ENCODE measurements around the gene HERC2.
"Not testable (repeated sequence)": the region's sequence is repeated elsewhere in the genome, so short reads cannot be mapped to it uniquely, and the experiment has no call there.

DNA sequence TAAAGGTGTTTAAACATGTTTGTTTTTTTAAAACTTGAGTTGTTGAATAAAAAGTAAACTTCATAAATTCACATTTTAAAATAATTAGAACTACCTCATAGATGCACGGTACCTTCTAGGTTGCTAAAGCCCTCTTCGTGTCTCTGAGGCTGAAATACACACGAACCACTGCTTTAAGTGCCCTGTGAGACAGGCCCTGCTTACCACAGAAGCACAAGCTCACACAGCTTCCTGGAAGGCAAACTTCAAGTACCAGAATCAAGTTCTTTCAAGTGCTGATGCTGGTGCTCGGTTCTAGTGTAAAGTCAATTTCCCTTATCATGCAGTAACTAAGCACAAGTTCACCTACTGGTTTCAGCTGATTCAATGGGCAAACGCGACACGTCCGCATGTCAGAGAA is 108.6 kb downstream of the HERC2 start:
- TF ChIP-seq, protein P1, sequence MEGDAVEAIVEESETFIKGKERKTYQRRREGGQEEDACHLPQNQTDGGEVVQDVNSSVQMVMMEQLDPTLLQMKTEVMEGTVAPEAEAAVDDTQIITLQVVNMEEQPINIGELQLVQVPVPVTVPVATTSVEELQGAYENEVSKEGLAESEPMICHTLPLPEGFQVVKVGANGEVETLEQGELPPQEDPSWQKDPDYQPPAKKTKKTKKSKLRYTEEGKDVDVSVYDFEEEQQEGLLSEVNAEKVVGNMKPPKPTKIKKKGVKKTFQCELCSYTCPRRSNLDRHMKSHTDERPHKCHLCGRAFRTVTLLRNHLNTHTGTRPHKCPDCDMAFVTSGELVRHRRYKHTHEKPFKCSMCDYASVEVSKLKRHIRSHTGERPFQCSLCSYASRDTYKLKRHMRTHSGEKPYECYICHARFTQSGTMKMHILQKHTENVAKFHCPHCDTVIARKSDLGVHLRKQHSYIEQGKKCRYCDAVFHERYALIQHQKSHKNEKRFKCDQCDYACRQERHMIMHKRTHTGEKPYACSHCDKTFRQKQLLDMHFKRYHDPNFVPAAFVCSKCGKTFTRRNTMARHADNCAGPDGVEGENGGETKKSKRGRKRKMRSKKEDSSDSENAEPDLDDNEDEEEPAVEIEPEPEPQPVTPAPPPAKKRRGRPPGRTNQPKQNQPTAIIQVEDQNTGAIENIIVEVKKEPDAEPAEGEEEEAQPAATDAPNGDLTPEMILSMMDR (IDR thresholded peaks at IDR 0.05) = not testable (repeated sequence)
- TF ChIP-seq TCF7L2, POLR2AphosphoS5 (IDR thresholded peaks at IDR 0.05; ENCODE audit: low read depth, low read length): not testable (repeated sequence)
